H1 (cell line): ENCODE data around the gene APOA1. TPM values are rescaled to one million over a fixed set of nuclear protein-coding genes. Genes with fewer than 3 reads are reported as not detected.

Experiments used
- CTCF ChIA-PET: fragments of 300-600 bp; sonication (Branson Sonifier 250); formaldehyde crosslinking; loops from one replicate; lab custom pipeline; 2021; ENCODE audit not compliant: partially characterized antibody; lab: Charles Lee
- POLR2A ChIA-PET: fragments of 300-600 bp; sonication (Branson Sonifier 250); formaldehyde crosslinking; loops from one replicate; lab custom pipeline; 2021; ENCODE audit warnings: inconsistent platforms; ENCODE audit not compliant: partially characterized antibody; lab: Charles Lee
- DNase-seq, 2 experiments: peaks; one replicate each; pipeline versions ENCODE4 v3.0.0 to v3.0.0-alpha.2; 2010 to 2022; ENCODE audit warnings: low spot score in 2 of 2, low read depth in 1 of 2, mixed read lengths in 1 of 2
- FAIRE-seq: peaks from 2 replicates; lab custom pipeline; 2011; peaks lifted over from hg19 to GRCh38; lab: Jason Lieb, UNC
- H2AFZ ChIP-seq: 2 replicates; pipeline ENCODE4 v1.8.1; 2012; ENCODE audit warnings: low read length, inconsistent platforms
- H2AK5ac ChIP-seq: 2 replicates; pipeline ENCODE4 v1.6.1; 2013; ENCODE audit warnings: low read depth, low read length
- H2BK120ac ChIP-seq: replicated peaks from 2 replicates; pipeline ENCODE3; 2013; ENCODE audit warnings: low read depth, low read length, inconsistent platforms
- H2BK12ac ChIP-seq: 2 replicates; pipeline ENCODE4 v1.6.1; 2013; ENCODE audit warnings: low read depth, low read length
- H2BK15ac ChIP-seq: 2 replicates; pipeline ENCODE4 v1.6.1; 2013; ENCODE audit warnings: low read length
- H2BK20ac ChIP-seq: 2 replicates; pipeline ENCODE4 v1.6.1; 2013; ENCODE audit warnings: low read length
- H2BK5ac ChIP-seq: 2 replicates; pipeline ENCODE4 v1.6.1; 2013; ENCODE audit warnings: low read depth, low read length
- H3K14ac ChIP-seq: 2 replicates; pipeline ENCODE4 v1.6.1; 2013; ENCODE audit warnings: inconsistent platforms; ENCODE audit not compliant: insufficient read length
- H3K18ac ChIP-seq: 2 replicates; pipeline ENCODE4 v1.6.1; 2013; ENCODE audit warnings: low read length; ENCODE audit errors: extremely low read depth
- H3K23ac ChIP-seq: 2 replicates; pipeline ENCODE4 v1.6.1; 2013; ENCODE audit warnings: inconsistent platforms; ENCODE audit not compliant: insufficient read length
- H3K23me2 ChIP-seq: 2 replicates; pipeline ENCODE4 v1.6.1; 2013; ENCODE audit warnings: low read depth, low read length
- H3K27ac ChIP-seq: 2 replicates; pipeline ENCODE4 v1.6.1; 2011; ENCODE audit warnings: low read depth, low read length, inconsistent platforms
- H3K27me3 ChIP-seq, 4 experiments: replicated peaks in 1 of 4; 1 replicate in 1 of 4; 2 replicates in 3 of 4; pipeline versions ENCODE4 v1.6.1 to v1.8.1; 2011 to 2013; ENCODE audit warnings: low read length in 3 of 4, mild to moderate bottlenecking in 3 of 4, inconsistent platforms in 2 of 4, mixed read lengths in 2 of 4, moderate library complexity in 1 of 4; ENCODE audit not compliant: control insufficient read depth in 3 of 4, insufficient read depth in 3 of 4; ENCODE audit errors: extremely low read depth in 1 of 4
- H3K36me3 ChIP-seq, 4 experiments: 2 replicates each; pipeline versions ENCODE4 v1.6.1 to v1.8.1; 2011 to 2013; ENCODE audit warnings: mild to moderate bottlenecking in 4 of 4, low read length in 3 of 4, moderate library complexity in 2 of 4, control low read depth in 1 of 4, inconsistent platforms in 1 of 4; ENCODE audit not compliant: insufficient read depth in 4 of 4, control insufficient read depth in 2 of 4
- H3K4ac ChIP-seq: replicated peaks from 2 replicates; pipeline ENCODE3; 2013; ENCODE audit warnings: low read length, low read depth, mixed read lengths, inconsistent platforms; ENCODE audit not compliant: insufficient read length
- H3K4me1 ChIP-seq, 4 experiments: replicated peaks in 1 of 4; 1 replicate in 1 of 4; 2 replicates in 3 of 4; pipeline versions ENCODE4 v1.6.1 to v1.8.1; 2011 to 2013; ENCODE audit warnings: low read length in 3 of 4, inconsistent platforms in 2 of 4, mixed read lengths in 1 of 4; ENCODE audit not compliant: insufficient read depth in 4 of 4, control insufficient read depth in 3 of 4
- H3K4me2 ChIP-seq, 2 experiments: 2 replicates each; pipeline versions ENCODE4 v1.6.1 to v1.8.1; 2011 to 2013; ENCODE audit warnings: low read depth in 2 of 2, low read length in 2 of 2, control low read depth in 1 of 2, inconsistent platforms in 1 of 2, mild to moderate bottlenecking in 1 of 2; ENCODE audit not compliant: insufficient read depth in 1 of 2
- H3K4me3 ChIP-seq, 4 experiments: fragments of 200-600, 300-600 bp in 1 of 4; sonication (generic), shearing (Covaris generic), sonication (Bioruptor Twin) in 1 of 4; 2 replicates each; pipeline versions ENCODE4 v1.5.1 to v1.8.1; 2011 to 2016; ENCODE audit warnings: low read length in 4 of 4, low read depth in 3 of 4, control low read depth in 2 of 4, inconsistent platforms in 2 of 4, mild to moderate bottlenecking in 2 of 4, mixed read lengths in 1 of 4, moderate library complexity in 1 of 4; ENCODE audit not compliant: insufficient read depth in 2 of 4; ENCODE audit errors: extremely low read depth in 1 of 4
- H3K56ac ChIP-seq: replicated peaks from 2 replicates; pipeline ENCODE3; 2013; ENCODE audit warnings: low read depth, mild to moderate bottlenecking, mixed read lengths, low read length, inconsistent platforms; ENCODE audit not compliant: insufficient read length
- H3K79me1 ChIP-seq: 2 replicates; pipeline ENCODE4 v1.6.1; 2013; ENCODE audit warnings: low read depth, low read length, control low read depth
- H3K79me2 ChIP-seq, 2 experiments: 2 replicates each; pipeline versions ENCODE4 v1.6.1 to v1.8.1; 2012 to 2013; ENCODE audit warnings: low read length in 2 of 2, mild to moderate bottlenecking in 2 of 2, inconsistent platforms in 1 of 2; ENCODE audit not compliant: insufficient read depth in 2 of 2, control insufficient read depth in 1 of 2
- H3K9ac ChIP-seq, 4 experiments: replicated peaks in 1 of 4; 1 replicate in 1 of 4; 2 replicates in 3 of 4; pipeline versions ENCODE4 v1.6.1 to v1.8.1; 2011 to 2013; ENCODE audit warnings: low read depth in 3 of 4, low read length in 3 of 4, control low read depth in 2 of 4, mild to moderate bottlenecking in 2 of 4, moderate library complexity in 2 of 4, inconsistent platforms in 1 of 4; ENCODE audit errors: extremely low read depth in 1 of 4
- H3K9me3 ChIP-seq, 2 experiments: 2 replicates each; pipeline versions ENCODE4 v1.6.1 to v1.8.1; 2012 to 2013; ENCODE audit warnings: mild to moderate bottlenecking in 2 of 2, moderate library complexity in 2 of 2, control low read depth in 1 of 2, inconsistent platforms in 1 of 2, low read depth in 1 of 2, low read length in 1 of 2, mixed read lengths in 1 of 2; ENCODE audit not compliant: insufficient read depth in 2 of 2
- H4K20me1 ChIP-seq, 2 experiments: replicated peaks in 1 of 2; 2 replicates each; pipeline versions ENCODE3 to v1.8.1; 2011 to 2013; ENCODE audit warnings: inconsistent platforms in 2 of 2, low read length in 2 of 2, mild to moderate bottlenecking in 1 of 2; ENCODE audit not compliant: insufficient read depth in 2 of 2, control insufficient read depth in 1 of 2
- H4K5ac ChIP-seq: 2 replicates; pipeline ENCODE4 v1.6.1; 2013; ENCODE audit warnings: low read length, low read depth, mixed read lengths, inconsistent platforms; ENCODE audit not compliant: insufficient read length
- H4K8ac ChIP-seq: 2 replicates; pipeline ENCODE4 v1.8.0; 2013; ENCODE audit warnings: mild to moderate bottlenecking, moderate library complexity, low read length, inconsistent platforms; ENCODE audit not compliant: insufficient read depth; ENCODE audit errors: extremely low read depth
- H4K91ac ChIP-seq: replicated peaks from 2 replicates; pipeline ENCODE3; 2013; ENCODE audit warnings: low read length, mixed read lengths, inconsistent platforms; ENCODE audit not compliant: insufficient read length
- ATF3 ChIP-seq: IDR thresholded peaks from 2 replicates; pipeline ENCODE4 v1.6.1; 2011; ENCODE audit warnings: low read depth, mild to moderate bottlenecking, low read length; ENCODE audit not compliant: insufficient read depth
- BCL11A ChIP-seq, 2 experiments: IDR thresholded peaks; one replicate each; pipeline ENCODE4 v1.6.1; 2011; ENCODE audit warnings: low read depth in 2 of 2, low read length in 2 of 2, mild to moderate bottlenecking in 2 of 2
- CHD1 ChIP-seq: IDR thresholded peaks from 2 replicates; pipeline ENCODE4 v1.6.1; 2012; ENCODE audit warnings: low read depth, low read length, improper control_type of control experiment
- CTBP2 ChIP-seq: IDR thresholded peaks from 2 replicates; pipeline ENCODE4 v1.7.0; 2011; ENCODE audit warnings: borderline replicate concordance, mild to moderate bottlenecking, moderate library complexity, mixed read lengths, low read length; ENCODE audit not compliant: insufficient read depth, insufficient read length
- EZH2 ChIP-seq: fragments of 200-600 bp; sonication (generic); IDR thresholded peaks from 2 replicates; pipeline ENCODE4 v1.7.1; 2012; ENCODE audit warnings: low read depth, mild to moderate bottlenecking, moderate library complexity, low read length, inconsistent platforms; ENCODE audit not compliant: severe bottlenecking
- POLR2AphosphoS5 ChIP-seq: IDR thresholded peaks from 2 replicates; pipeline ENCODE4 v1.6.1; 2011; ENCODE audit warnings: low read depth, low read length
- POU5F1 ChIP-seq: IDR thresholded peaks from 2 replicates; pipeline ENCODE4 v1.6.1; 2011; ENCODE audit warnings: low read depth, mild to moderate bottlenecking, low read length, moderate library complexity
- SRF ChIP-seq: IDR thresholded peaks from 2 replicates; pipeline ENCODE4 v1.6.1; 2011; ENCODE audit warnings: mild to moderate bottlenecking, low read depth, low read length, moderate library complexity
- TAF1 ChIP-seq: IDR thresholded peaks from 2 replicates; pipeline ENCODE4 v1.6.1; 2011; ENCODE audit warnings: mild to moderate bottlenecking, low read depth, low read length
- TAF7 ChIP-seq: optimal IDR thresholded peaks from 2 replicates; pipeline ENCODE3; 2011; ENCODE audit warnings: low read depth, mild to moderate bottlenecking, inconsistent platforms, low read length, moderate library complexity, borderline replicate concordance
- TCF12 ChIP-seq: IDR thresholded peaks from 2 replicates; pipeline ENCODE4 v1.6.1; 2011; ENCODE audit warnings: low read depth, mild to moderate bottlenecking, low read length
- WGBS, 2 experiments: shearing (Covaris generic) in 1 of 2; methylation state at CpG; one replicate each; pipeline versions ENCODE4 v1.1.6 to v1.1.7; 2013 to 2015; ENCODE audit warnings: low lambda C conversion rate in 2 of 2, mixed read lengths in 2 of 2, inconsistent platforms in 1 of 2, low coverage in 1 of 2, missing lambda C conversion rate in 1 of 2; ENCODE audit not compliant: insufficient replicate concordance in 2 of 2, insufficient coverage in 1 of 2, insufficient read length in 1 of 2; ENCODE audit errors: extremely low coverage in 1 of 2, missing lambda C conversion rate in 1 of 2; 5-methylcytosine and 5-hydroxymethylcytosine counted together
- polyA plus RNA-seq, 7 experiments: library from polyadenylated mRNA; depleted of rRNA in 3 of 7; stranded (reverse) in 5 of 7; unstranded in 2 of 7; fragments of >200 nt in 5 of 7; fragments of 200-250 nt in 2 of 7; gene quantifications; 1 replicate in 5 of 7; 2 replicates in 1 of 7; 4 replicates in 1 of 7; pipeline versions ENCODE4 v1.2.1 to v1.2.3, GENCODE V29; 2011 to 2013; ENCODE audit warnings: missing spikeins in 2 of 7, mixed read lengths in 2 of 7
- total RNA-seq: library from RNA; stranded (reverse); fragmentation: NEBNext Ultra II Directional; extraction: Animal tissue kit (Norgen Biotek cat#: 25700); gene quantifications from 2 replicates; pipeline ENCODE4 v1.2.1, GENCODE V29; 2021

APOA1 gene
- total and polyA plus RNA-seq, 2 of the 8 experiments (the other 6 are each of a cell fraction or from before 2014, with no cell fraction given) = 0.80 TPM; not detected in 1

- Histone ChIP-seq H3K27me3 (no peaks in the 10 kb centered on the region), H3K36me3 (peaks cover 9 to 21% (median 13%) of the 10 kb centered on the region in 4 experiments; a peak in 5 of 8 replicates), H4K20me1 (no peaks in the 10 kb centered on the region), H3K79me2 (no peaks in the 10 kb centered on the region), H3K4ac (no peak overlapping the region), H3K4me2 (no peak overlapping the region), H2BK5ac (no peak overlapping the region), H3K4me3 (no peak overlapping the region), H4K8ac (no peak overlapping the region), H3K23ac (no peak overlapping the region), H2AK5ac (no peak overlapping the region), H4K91ac (no peak overlapping the region), H2AFZ (no peak overlapping the region), H3K9ac (no peak overlapping the region), H4K5ac (no peak overlapping the region), H3K14ac (no peak overlapping the region), H3K56ac (no peak overlapping the region), H3K9me3 (no peaks in the 10 kb centered on the region), H2BK20ac (no peak overlapping the region), H2BK12ac (no peak overlapping the region), H2BK15ac (no peak overlapping the region), H3K18ac (no peak overlapping the region), H3K23me2 (no peaks in the 10 kb centered on the region), H2BK120ac (no peak overlapping the region), H3K4me1 (no peaks in the 10 kb centered on the region), H3K79me1 (no peaks in the 10 kb centered on the region), H3K27ac (no peak overlapping the region)
- no peak for FAIRE-seq
- ChIA-PET POLR2A (interaction anchor here (0.9 kb wide), 1 partner anchor 16 kb away, joined by 4 read pairs; no protein-coding TSS in a partner anchor), CTCF (interaction anchor here (1.4 kb wide), 1 partner anchor 28 kb away, joined by 3 read pairs; the partner anchor contains the start of gene APOA4)
- WGBS, 2 experiments = 91% methylated on average over 7 of the region's 7 CpGs; no CpG with 5 or more reads in 1 of the 2 experiments
- TF ChIP-seq CTBP2 = no peak
- no peak for TF ChIP-seq TAF7
- no peak for TF ChIP-seq POLR2AphosphoS5
- TF ChIP-seq TCF12 = no peak
- no peak for TF ChIP-seq BCL11A (IDR thresholded peaks at IDR 0.05; ENCODE audit: low read depth in 2 of 2, low read length in 2 of 2)
- TF ChIP-seq ATF3 = no peak
- no peak for TF ChIP-seq POU5F1
- TF ChIP-seq EZH2 = no peak
- TF ChIP-seq TAF1 = no peak
- TF ChIP-seq CHD1 = no peak
- no peak for TF ChIP-seq SRF
- DNase-seq = no peak
These were observed 14.2 kb upstream of the APOA1 start for GRCh38 chr11:116851626-116852025.
